NK-92 (cell line): Measurements from ENCODE around the gene CRY2.

Experiments used
- DNase-seq: peaks from one replicate; lab custom pipeline; 2025; ENCODE audit not compliant: unreplicated experiment; lab: John Stamatoyannopoulos, UW

Gene CRY2

DNA sequence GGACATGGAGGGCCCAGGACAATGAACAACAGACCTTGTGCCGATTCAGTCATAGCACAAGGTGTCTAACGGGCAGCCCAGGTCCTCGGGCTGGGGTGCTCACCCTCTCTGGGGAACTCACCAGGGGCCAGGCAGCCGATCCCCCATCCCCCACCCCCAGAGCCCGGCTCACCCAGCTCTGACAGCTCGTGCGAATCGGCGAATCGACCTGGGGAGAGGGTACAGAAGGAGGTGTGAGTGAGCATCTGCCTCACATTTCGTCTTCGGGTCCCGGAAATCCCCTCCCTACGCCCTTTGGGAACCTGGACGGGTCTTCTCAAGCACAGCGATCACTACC, 70.0 kb downstream of the CRY2 start:
- no peak for DNase-seq

DNA sequence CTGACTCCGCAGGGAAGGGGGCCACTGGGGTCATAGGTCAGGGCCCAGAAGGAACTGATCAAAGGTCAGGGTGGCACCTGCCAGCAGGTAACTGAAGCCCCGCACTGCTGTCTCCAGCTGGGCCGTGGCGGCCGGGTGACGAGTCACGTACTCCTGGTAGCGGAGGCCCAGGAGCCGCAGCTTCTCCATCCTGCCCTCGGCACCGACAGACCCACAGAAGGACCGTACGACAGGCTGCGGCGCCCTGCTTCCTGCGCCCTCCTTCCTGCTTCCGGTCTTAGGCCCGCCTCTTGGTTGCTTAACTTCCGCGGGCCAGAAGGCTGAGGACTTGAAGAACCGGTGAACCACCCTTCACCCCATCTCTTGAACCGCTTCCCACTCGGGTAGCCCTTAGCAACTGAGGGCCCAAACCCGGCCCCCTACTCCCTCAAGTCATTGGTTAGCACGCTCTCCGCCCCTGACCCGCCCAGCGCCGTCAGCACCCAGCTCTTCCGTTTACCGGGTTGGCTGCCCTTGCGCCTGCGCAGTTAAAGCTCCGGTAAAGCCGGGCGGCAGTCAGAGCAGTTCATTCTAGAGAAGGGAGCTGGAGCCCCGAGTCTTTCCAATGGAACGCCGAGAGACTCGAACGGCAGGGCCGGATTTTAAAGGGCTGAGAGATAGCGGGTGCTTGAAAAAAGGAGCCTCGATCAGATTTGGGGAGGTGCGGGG, 70.5 kb downstream of the CRY2 start, which contains the start of gene PEX16:
PEX16 (minus strand) TSS at position 255 of the 708 bp plus-strand sequence; CDS start at position 189, 66 bp downstream.
- DNase-seq, result peak; percentile 82

DNA sequence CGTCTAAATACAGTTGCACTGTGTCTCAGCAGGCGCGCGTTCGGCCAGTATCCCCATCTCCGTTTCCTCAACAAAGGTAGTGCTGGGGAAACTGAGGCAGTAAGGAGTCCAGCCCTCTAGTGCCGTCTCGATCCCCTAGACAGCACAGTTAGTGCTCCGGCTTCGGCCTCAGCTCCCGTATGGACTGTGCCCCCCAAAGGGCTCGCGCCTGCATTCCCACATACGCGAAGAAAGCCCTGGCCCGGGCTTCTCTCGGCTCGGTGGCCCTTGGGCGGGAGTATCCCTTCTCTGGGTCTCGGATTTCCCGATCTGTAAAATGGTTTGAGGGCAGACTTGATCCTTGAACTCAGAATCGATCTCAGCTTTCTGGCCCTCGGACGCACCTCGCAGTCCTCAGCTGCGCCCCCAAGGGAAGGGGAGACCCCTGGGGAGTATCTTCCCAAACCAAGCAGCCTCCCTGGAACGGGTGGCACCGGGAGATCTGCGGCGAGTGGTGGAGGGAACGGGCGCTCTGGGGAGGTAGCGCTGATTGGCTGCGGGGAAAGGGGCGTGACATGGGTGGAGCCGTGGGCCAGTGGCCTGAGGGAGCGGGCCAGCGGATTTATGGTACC, 71.2 kb downstream of the CRY2 start:
- DNase-seq, result no peak

DNA sequence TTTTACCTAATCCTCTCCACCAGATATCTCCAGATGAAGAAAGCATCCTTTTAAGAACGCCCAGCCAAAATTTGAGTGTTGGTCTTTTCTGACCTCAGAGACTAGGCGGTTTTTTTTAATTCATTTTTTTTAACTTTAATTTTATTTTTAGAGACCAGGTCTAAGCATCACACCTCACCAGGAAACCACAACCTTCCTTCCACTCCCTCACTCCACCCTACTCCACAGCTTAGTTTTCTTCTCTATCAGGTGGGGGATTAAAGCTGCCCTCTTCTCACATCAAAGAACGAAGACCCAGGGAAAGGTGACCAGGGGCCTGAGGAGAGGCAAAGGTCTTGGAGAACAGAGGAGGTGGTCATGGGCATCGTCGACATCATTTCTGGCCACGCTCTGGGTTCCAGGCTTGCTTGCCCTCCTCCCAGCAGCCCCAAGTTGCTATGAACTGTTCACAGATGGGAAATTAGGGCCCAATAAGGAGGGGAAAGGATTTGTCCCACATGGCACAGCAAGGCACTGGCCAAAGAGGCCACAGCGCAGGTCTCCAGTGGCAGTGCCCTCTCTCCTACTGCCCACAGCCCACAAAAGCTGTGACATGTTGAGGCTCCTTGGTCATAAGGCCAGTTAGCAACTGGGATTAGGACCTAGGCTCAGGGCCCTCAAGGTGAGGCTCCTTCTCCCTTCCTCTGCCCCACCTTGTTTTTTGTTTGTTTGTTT, 71.8 kb downstream of the CRY2 start:
- DNase-seq, result no peak

DNA sequence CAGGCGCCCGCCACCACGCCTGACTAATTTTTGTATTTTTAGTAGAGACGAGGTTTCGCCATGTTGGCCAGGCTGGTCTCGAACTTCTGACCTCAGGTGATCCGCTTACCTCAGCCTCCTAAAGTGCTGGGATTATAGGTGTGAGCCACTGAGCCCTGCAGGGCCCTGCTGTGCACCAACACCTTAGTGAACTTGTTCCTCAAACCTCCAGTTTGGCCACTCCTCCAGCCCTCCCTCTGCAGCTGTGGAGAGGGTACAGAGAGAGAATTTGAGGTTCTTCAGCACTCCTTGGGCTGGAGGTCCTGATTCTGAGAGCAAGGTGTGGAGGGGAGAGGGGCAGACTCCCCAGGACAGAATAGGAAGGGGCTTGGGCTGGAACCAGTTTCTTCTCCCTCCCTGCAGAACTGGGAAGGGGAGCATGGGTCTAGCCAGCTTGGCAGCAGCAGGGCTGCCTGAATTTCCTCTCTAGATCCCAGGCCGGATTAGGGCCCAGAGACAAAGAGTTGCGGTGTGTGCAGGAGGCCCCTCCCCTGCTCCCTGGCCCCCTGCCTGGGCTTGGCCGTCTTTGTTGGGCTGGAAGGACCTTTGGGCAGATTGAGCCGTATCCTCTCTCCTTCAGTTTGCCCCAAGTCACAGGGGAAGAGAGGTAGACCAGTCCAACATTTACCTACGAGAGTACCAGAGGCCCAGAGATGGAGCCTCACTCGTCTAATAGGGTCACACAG, 72.7 kb downstream of the CRY2 start:
- no peak for DNase-seq

DNA sequence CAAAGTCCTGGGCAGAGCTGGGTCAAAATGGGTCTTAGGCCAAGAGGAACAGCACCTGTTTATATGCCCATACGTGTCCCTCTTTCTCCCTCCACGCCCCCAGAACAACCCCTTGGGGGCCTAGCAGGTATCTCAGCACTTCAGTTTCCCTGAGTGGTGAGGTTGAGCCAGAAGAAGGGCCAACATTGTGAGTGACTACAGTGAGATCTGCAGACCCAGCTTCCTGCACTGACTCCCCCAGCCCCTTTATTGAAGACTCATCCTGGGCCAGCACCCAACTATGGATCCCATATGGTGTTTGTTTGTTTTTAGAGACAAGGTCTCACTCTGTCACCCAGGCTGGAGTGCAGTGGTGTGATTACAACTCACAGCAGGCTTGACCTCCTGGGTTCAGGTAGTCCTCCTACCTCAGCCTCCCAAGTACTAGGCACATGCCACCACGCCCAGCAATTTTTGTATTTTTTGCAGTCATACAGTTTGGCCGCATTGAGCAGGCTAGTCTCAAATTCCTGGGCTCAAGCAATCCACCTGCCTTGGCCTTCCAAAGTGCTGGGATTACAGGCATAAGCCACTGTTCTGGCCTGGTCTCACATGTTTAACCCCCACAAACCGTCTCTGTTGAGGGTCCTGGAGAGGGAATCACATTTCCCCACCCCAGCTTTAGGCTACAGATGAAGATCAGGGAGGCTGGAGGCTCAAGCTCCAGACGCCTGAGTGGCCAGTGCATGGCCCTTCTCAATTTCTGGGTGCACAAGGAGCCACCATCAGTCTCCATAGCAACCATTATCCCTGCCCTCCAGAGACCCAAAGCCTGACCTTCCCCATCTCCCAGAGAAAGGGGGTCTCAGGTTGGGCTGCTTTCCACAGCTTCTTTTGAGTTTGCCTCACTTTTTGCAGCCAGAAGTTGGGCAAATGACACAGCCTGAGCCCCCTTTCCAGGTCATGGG, 73.5 kb downstream of the CRY2 start:
- no peak for DNase-seq

DNA sequence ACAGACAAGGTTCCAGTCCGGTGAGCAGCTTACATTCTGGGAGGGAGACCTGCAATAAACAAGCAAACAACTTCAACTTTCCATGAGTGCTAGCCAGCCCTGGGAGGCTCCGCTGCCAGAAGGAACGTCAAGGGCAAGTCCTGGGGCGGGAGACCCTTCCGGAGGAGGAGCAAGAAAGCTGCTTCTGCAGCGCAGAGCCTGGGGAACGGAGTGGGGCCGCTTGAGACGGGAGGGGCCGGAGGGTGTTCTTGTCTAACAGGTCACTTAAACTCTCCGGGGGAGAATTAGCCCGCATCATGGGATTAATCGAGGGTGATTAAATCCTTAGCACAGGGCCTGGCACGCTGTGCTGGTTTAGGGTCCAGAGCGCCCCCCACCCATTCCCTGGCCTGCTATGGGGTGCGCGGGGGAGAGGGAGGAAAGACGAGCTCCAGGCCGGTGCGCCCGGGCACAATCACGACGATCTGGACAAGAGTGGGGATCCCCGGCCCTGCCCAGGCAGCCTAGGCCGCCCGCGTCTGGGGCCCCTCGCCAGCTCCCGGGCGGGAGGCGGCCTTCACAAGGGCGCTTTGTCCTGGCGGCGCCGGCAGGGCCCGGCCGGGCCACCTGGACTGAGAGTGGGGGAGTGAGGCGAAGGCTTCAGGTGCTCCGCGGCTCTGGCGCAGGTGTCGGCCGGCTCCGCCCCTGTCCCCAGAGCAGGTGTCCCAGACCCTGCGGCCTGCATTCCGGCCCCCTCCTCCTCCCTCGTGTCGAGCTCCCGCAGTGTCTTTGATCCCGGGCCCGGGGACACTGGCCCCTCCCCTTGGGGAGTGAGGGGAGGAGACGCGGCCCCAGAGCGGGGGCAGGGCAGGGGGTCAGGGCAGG, 74.5 kb downstream of the CRY2 start:
- DNase-seq, result no peak

DNA sequence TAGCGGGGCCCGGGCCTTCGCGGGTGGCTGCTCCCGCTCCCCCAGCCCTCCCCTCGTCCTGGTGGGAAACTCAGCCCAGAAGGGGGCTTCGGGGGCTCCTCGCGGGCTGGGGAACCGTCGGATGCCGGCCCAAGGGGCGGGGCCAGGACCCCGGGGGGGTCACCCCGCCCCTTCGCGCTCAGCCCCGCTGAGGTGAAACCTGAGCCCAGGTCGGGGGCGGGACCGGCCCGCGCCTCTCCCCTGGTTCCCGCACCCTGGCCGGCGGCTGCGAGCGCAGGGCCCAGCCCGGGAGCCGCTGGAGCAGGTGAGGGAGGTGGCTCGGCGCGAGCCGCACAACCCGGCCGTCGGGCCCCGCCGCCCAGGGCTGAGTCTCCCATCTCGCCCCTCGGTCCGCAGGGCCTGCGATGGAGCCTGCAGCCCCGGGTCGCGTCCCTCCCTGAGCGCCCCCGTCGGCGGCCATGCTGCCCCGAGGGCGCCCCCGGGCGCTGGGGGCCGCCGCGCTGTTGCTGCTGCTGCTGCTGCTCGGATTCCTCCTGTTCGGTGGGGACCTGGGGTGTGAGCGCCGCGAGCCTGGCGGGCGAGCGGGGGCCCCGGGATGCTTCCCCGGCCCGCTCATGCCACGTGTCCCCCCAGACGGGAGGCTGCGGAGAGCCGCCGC, 75.3 kb downstream of the CRY2 start, which contains the start of gene LARGE2:
LARGE2 (plus strand) TSS at position 232 of the 658 bp plus-strand sequence; CDS start at position 459, 227 bp downstream.
- no peak for DNase-seq

DNA sequence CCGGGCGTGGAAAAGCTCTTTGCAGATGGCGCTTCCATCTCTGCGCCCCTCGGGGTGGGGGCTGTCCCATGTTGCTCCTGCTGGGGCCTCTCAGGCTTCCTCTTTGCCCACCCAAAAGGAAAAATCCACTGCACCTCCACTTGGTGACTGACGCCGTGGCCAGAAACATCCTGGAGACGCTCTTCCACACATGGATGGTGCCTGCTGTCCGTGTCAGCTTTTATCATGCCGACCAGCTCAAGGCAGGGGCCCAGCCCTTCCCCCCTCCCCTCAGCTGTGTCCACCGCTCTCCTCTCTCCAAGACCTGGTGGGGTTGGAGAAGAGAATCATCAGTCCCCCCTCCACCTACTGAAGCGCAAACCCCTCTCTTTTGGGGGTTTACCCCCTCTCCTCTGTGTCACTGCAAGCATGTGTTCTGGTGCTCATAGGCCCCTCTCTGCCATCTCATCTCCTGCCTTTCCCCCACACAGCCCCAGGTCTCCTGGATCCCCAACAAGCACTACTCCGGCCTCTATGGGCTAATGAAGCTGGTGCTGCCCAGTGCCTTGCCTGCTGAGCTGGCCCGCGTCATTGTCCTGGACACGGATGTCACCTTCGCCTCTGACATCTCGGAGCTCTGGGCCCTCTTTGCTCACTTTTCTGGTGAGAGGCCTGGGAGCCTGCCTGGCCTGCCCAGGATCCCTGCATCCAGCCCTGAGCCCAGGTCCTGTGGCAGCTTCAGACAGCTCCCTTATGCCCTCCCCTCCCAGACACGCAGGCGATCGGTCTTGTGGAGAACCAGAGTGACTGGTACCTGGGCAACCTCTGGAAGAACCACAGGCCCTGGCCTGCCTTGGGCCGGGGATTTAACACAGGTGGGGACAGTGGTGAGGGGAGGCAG, 77.0 kb downstream of the CRY2 start:
- no peak for DNase-seq

DNA sequence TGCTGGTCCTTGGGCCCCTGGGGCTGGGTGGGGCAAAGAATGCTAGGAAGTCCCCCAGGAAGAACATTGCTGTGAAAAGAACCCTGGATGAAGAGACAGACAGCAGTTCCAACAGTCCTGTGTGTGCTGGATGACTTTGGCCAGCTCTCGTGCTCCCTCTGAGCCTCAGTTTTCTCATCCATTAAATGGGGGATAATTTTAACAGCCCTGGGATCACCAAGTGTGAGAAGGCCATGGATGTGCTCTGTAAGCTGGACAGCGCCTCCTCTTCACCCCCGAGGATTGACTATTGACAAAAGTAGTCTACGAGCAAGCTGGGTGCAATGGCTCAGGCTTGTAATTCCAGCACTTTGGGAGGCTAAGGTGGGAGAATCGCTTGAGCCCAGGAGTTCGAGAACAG, 77.7 kb downstream of the CRY2 start:
- DNase-seq, result no peak

DNA sequence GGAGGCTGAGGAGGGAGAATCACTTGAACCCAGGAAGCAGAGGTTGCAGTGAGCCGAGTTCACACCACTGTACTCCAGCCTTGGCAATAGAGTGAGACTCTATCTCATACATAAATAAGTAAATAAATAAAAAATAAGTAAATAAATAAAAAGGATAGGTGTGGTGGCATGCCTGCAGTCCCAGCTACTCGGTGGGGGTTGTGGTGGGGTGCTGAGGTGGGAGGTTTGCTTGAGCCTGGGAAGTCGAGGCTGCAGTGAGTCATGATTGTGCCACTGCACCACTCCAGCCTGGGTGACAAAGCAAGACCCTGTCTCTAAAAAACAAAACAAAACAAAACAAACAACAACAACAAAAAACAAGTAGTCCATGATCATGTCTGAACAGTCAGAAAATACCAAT, 78.3 kb downstream of the CRY2 start:
- DNase-seq, result no peak

DNA sequence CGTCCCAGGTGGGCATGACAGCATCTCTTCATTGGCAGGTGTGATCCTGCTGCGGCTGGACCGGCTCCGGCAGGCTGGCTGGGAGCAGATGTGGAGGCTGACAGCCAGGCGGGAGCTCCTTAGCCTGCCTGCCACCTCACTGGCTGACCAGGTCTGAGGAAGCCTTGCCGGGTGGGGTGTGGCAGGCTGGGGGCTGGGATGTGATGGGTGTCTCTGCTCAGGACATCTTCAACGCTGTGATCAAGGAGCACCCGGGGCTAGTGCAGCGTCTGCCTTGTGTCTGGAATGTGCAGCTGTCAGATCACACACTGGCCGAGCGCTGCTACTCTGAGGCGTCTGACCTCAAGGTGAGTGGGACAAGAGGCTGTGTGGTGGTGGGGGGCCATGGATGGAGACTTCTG, 78.7 kb downstream of the CRY2 start:
- no peak for DNase-seq

DNA sequence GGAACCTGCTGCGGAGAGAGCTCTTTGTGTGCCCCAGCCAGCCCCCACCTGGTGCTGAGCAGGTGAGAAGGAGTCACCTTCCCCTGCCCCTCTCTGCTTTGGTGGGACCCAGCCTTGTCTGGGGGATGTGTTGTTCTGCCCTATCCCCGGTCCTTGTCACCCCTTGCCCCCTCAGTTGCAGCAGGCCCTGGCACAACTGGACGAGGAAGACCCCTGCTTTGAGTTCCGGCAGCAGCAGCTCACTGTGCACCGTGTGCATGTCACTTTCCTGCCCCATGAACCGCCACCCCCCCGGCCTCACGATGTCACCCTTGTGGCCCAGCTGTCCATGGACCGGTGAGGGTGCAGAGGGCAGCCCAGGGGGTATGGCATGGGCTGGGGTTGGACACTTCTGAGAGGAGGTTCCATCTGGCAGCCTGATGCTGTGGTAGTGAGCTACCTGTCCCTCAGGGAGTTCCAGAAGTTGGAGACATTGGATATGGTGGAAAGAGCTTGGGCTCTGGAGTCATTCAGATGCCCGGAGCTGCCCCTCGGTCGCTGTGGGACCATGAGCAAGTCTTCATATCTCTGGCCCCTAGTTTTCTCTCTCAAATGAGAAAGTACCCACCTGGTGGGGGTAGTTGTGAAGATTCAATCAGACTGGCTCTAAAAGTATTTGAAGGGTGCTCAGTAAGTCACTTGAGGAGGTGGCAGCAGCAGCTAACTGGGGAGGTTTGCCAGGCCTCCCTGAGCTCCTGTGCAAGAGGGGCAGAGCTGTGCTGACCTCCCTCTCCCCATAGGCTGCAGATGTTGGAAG, 79.5 kb downstream of the CRY2 start:
- DNase-seq, result no peak

DNA sequence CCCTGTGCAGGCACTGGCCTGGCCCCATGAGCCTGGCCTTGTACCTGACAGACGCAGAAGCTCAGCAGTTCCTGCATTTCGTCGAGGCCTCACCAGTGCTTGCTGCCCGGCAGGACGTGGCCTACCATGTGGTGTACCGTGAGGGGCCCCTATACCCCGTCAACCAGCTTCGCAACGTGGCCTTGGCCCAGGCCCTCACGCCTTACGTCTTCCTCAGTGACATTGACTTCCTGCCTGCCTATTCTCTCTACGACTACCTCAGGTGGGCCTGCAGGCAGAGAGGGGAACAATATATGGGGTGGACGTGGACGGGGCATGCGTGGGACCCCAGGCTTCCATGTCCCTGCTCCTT, 80.0 kb downstream of the CRY2 start:
- DNase-seq, result no peak

DNA sequence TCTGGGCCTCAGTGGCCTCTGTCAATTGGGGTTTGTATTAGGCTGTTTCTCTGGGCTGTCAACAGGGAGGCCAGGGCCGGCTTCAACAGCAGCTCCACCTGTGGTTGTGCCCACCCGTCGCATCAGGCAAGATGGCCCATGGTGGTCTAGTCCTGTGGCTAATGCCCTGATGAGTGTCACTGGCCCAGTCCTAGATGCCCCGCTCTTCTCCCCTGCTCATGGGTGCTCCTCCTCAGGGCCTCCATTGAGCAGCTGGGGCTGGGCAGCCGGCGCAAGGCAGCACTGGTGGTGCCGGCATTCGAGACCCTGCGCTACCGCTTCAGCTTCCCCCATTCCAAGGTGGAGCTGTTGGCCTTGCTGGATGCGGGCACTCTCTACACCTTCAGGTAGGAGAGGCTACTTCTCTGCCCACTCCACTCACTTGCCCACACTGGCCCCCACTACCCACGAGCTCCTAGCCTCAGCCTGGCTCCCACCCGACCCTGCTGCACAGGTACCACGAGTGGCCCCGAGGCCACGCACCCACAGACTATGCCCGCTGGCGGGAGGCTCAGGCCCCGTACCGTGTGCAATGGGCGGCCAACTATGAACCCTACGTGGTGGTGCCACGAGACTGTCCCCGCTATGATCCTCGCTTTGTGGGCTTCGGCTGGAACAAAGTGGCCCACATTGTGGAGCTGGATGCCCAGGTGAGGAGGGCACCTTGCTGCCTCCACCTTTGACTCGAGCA, 80.6 kb downstream of the CRY2 start:
- no peak for DNase-seq

DNA sequence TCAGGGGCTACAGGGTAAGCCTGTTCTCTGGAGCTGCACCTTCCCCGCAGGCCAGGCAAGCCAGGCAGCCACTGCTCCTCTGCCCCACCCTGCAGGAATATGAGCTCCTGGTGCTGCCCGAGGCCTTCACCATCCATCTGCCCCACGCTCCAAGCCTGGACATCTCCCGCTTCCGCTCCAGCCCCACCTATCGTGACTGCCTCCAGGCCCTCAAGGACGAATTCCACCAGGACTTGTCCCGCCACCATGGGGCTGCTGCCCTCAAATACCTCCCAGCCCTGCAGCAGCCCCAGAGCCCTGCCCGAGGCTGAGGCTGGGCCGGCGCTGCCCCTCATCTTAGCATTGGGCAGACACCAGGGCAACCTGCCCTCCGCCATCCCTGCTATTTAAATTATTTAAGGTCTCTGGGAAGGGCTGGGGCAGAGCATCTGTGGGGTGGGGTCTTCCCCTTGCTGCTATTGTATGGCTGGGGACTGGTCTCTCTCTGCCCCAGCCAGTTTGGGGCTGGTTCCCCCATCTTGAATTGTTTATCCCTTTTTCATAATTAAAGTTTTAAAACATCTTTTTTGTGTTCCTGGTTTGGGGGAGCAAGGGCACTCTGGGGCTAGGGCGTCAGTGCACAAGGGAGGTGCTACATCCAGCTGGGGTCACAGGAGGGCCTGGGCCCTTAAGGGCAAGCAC, 81.4 kb downstream of the CRY2 start:
- no peak for DNase-seq
